Cardiac muscle cell (in vitro differentiated cells and primary cell): ENCODE results near the gene ATXN7L2. TPM values are rescaled to one million over a fixed set of nuclear protein-coding genes. Genes with fewer than 3 reads are reported as not detected.

Experiments
- DNase-seq, 2 donors: peaks; one replicate each; pipeline versions ENCODE4 v3.0.0 to v3.0.0-alpha.2; 2010 to 2017; ENCODE audit warnings: low read depth in 1 of 2, low spot score in 1 of 2
- H3K27ac ChIP-seq: fragments of 200-600 bp; sonication (generic); 2 replicates; pipeline ENCODE4 v1.5.1; 2016
- H3K27me3 ChIP-seq: fragments of 200-600 bp; sonication (generic); 2 replicates; pipeline ENCODE4 v1.6.0; 2016; ENCODE audit warnings: control low read depth
- H3K36me3 ChIP-seq: fragments of 200-600 bp; sonication (generic); 2 replicates; pipeline ENCODE4 v1.5.1; 2016; ENCODE audit warnings: control low read depth
- H3K4me1 ChIP-seq: fragments of 200-600 bp; sonication (generic); 2 replicates; pipeline ENCODE4 v1.8.1; 2017; ENCODE audit warnings: low read depth, mild to moderate bottlenecking, mixed run types
- H3K4me3 ChIP-seq: fragments of 200-600 bp; sonication (generic); 2 replicates; pipeline ENCODE4 v1.5.1; 2016; ENCODE audit warnings: mild to moderate bottlenecking
- H3K9me3 ChIP-seq: fragments of 200-600 bp; sonication (generic); 2 replicates; pipeline ENCODE4 v1.5.1; 2017; ENCODE audit warnings: low read depth, mild to moderate bottlenecking, control low read depth
- CTCF ChIP-seq: IDR thresholded peaks from 2 replicates; pipeline ENCODE4 v1.5.1; 2012; ENCODE audit warnings: low read depth, mild to moderate bottlenecking, low read length
- polyA plus RNA-seq: library from polyadenylated mRNA; unstranded; fragments of >200 nt; fragmentation: Nextera tagmentation; extraction: Ambion mirVana; gene quantifications from 2 replicates; pipeline ENCODE4 v1.2.1, GENCODE V29; 2016
- total RNA-seq: library from RNA; depleted of rRNA; stranded (reverse); fragments of >200 nt; gene quantifications from 2 replicates; pipeline ENCODE4 v1.2.3, GENCODE V29; 2016

Gene ATXN7L2
- total and polyA plus RNA-seq, 2 experiments from 2014 or later, result 7.0 to 17.8 TPM

- DNase-seq, result peak; percentile 21 to 85
- H3K4me1 ChIP-seq, result peaks cover 6% of the 10 kb centered on the region
- TF ChIP-seq CTCF, result no peak
- peak within 1 kb of the TSS; percentile 72 for H3K4me3 ChIP-seq
- peaks cover 46% of the 10 kb centered on the region for H3K27me3 ChIP-seq
- no peaks in the 10 kb centered on the region for H3K36me3 ChIP-seq
- H3K9me3 ChIP-seq, result no peaks in the 10 kb centered on the region
- H3K27ac ChIP-seq, result peak within 1 kb of the TSS; percentile 96
These were observed 17.0 kb upstream of the ATXN7L2 start, which contains the start of gene SYPL2 for GRCh38 chr1:109466452-109467300. Gene SYPL2 (plus strand): TSS chr1:109466546. CDS start chr1:109466844, 298 bp downstream.

- DNase-seq, result no peak
- no peak for TF ChIP-seq CTCF
- Histone ChIP-seq H3K36me3 (no peaks in the 10 kb centered on the region), H3K9me3 (no peaks in the 10 kb centered on the region), H3K4me3 (peak overlapping the region; percentile 72), H3K27me3 (peaks cover 42% of the 10 kb centered on the region), H3K27ac (peak overlapping the region; percentile 96), H3K4me1 (peaks cover 6% of the 10 kb centered on the region)
These were observed 16.4 kb upstream of the ATXN7L2 start for GRCh38 chr1:109467301-109467777.

- Histone ChIP-seq H3K27me3 (peaks cover 37% of the 10 kb centered on the region), H3K36me3 (no peaks in the 10 kb centered on the region), H3K4me3 (no peak overlapping the region), H3K4me1 (peaks cover 6% of the 10 kb centered on the region), H3K9me3 (no peaks in the 10 kb centered on the region), H3K27ac (peak overlapping the region; percentile 96)
- no peak for DNase-seq
- no peak for TF ChIP-seq CTCF
These were observed 15.6 kb upstream of the ATXN7L2 start for GRCh38 chr1:109468061-109468460.

GRCh38 chr1:109468903-109469302, 14.8 kb upstream of the ATXN7L2 start:
- H3K4me3 ChIP-seq, result no peak overlapping the region
- no peak overlapping the region for H3K27ac ChIP-seq
- H3K4me1 ChIP-seq, result peaks cover 6% of the 10 kb centered on the region
- H3K36me3 ChIP-seq, result no peaks in the 10 kb centered on the region
- H3K9me3 ChIP-seq, result no peaks in the 10 kb centered on the region
- no peak for TF ChIP-seq CTCF
- no peak for DNase-seq
- peaks cover 29% of the 10 kb centered on the region for H3K27me3 ChIP-seq

GRCh38 chr1:109470245-109470644, 13.5 kb upstream of the ATXN7L2 start:
- H3K9me3 ChIP-seq, result no peaks in the 10 kb centered on the region
- no peaks in the 10 kb centered on the region for H3K36me3 ChIP-seq
- no peak overlapping the region for H3K27ac ChIP-seq
- no peak overlapping the region for H3K4me3 ChIP-seq
- no peak for DNase-seq
- TF ChIP-seq CTCF, result no peak
- peaks cover 6% of the 10 kb centered on the region for H3K4me1 ChIP-seq
- peaks cover 15% of the 10 kb centered on the region for H3K27me3 ChIP-seq
